HG03520 (cell line): ENCODE measurements around the gene RELL1.

ENCODE experiments used
- ATAC-seq: cut with Tn5 transposase; IDR thresholded peaks from one replicate; pipeline ENCODE4 v1.9.1; 2021; ENCODE audit warnings: mild to moderate bottlenecking, moderate library complexity; ENCODE audit not compliant: unreplicated experiment

The RELL1 gene

DNA sequence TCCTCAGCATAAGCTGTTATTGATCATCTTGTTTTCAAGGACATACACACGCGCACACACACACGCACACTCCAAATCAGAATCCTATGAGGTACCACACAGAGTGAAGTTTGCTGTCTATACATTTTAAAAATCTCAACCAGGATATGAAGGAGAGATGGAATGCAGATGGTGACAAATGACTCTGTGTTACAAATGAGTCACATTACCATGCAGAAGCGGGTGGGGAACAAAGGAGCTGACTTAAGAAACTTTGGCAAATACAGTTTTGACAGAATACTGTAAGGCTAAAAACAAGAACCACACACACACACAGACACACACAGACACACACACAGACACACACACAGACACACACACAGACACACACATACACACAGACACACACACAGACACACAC is 81.7 kb downstream of the RELL1 start:
- no peak for ATAC-seq

DNA sequence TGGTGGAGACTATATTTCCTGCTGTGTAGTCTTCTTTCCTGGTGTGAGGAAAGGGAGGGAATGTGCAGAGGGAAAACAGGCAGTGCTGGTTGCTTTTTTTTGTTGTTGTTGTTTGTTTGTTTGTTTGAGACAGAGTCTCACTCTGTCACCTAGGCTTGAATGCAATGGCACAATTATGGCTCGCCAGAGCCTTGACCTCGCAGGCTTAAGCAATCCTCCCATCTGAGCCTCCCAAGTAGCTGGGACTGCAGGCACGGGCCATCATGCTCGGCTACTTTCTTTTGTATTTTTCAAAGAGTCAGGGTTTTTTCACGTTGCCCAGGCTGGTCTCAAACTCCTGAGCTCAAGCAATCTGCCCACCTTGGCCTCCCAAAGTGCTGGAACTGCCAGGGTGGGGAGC is 82.5 kb downstream of the RELL1 start:
- no peak for ATAC-seq

GRCh38 chr4:37603070-37603468 is 83.1 kb downstream of the RELL1 start:
- ATAC-seq, result peak; percentile 64

DNA sequence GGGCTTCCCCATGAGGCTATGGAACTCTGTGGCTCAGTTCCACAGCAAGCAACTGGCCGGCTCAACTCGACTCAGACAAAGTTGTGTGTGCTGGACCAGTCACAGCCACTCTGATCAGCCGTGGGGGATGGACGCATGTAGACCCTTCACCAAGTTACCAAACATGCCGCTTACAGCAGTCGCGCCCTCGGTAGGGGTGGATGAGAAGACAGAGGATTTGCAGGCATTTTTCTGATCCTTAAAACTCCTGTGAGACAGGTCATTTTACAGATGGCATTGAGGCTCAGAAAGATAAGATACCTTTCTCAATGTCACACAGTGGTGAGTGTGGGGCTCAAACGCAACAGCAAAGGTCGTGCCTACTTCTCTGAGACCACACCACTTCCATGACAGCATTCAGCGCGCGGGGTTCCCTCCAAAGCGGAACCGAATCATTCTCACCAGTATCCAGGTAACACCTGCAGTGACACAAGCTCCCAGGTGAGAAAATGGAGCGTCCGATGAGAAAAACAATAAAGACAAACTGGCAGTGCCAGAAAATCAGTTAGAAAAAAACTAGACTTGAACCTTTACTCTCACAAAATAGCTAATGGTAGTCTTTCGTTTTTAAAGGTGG is 83.6 kb downstream of the RELL1 start:
- no peak for ATAC-seq

- ATAC-seq, result no peak
Measured at GRCh38 chr4:37601531-37601930, 84.6 kb downstream of the RELL1 start.

DNA sequence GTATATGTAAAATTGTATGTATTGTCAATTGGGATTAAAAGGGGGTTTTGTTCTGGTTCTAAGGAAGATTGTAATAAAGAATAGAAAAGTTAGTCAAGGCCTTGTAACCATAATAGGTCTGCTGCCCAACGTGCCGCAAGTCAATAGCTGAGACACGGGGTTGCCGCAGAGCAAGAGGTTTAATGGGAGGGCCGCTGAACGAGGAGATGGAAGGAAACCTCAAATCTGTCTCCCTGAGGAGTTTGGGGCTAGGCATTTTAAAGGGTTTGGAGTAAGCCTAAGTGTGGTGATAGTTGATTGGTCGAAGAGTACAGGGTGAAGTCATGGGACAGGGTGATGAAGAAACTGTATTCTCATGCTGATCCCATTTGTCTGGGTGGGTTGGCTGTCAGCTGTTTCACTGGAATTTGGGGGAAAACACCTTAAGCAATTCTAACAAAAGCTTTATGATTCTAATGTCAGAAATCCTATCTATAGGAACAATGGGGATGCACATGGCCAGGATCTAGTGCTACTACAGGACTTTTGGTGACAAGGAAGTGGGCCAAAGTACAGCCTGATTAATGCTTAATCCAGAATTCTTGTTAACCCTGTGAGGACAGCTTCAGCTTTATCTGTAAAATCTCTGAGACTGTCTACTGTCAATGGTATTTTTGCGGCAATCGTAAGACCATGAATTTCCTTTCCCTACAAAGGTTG is 86.9 kb downstream of the RELL1 start:
- ATAC-seq, result no peak

- ATAC-seq, result no peak
Measured at GRCh38 chr4:37597034-37597433, 89.1 kb downstream of the RELL1 start.

- ATAC-seq, result no peak
Measured at GRCh38 chr4:37595875-37596680, 90.1 kb downstream of the RELL1 start.

DNA sequence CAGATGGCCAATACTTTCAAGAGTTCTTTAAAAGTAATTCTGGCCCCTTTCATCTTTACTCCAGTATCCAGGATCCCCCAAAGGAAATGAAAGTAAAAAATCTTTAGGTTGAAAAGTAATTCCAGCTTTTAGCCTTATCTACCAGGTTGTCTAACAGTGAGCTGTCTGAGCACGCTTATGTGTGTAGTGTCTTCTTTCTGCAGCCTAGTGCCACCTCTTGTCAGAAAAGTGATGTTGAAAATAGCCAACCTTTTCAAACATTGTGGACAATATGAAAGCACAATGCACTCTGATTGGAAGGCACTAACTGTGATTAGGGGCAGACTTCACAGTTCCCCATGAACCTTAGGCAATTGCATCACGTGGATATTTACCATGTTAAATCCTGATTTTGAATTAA is 92.1 kb downstream of the RELL1 start:
- ATAC-seq, result no peak

- no peak for ATAC-seq
Measured at GRCh38 chr4:37591349-37591748, 94.8 kb downstream of the RELL1 start.

GRCh38 chr4:37590016-37590415 is 96.2 kb downstream of the RELL1 start:
- no peak for ATAC-seq

GRCh38 chr4:37588150-37588549 is 98.0 kb downstream of the RELL1 start:
- no peak for ATAC-seq

DNA sequence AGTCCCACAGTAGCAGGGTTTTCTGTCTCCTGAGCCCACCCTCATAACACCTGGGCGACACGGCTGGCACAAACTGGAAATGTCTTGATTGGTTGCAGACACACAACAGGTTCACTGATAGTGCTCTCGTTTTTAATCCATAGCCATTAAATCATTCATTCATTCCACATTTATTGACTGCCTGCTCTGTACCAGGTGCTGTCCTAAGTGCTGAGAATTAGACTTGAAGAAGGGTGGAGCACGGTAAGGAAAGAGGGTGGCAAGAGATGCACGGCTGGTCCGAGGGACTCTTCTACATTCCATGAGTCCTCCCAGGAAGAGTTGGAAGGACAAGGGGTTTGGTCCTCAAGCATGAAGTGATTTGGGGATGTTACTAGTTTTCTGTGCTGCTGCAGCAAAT is 100.0 kb downstream of the RELL1 start:
- no peak for ATAC-seq

DNA sequence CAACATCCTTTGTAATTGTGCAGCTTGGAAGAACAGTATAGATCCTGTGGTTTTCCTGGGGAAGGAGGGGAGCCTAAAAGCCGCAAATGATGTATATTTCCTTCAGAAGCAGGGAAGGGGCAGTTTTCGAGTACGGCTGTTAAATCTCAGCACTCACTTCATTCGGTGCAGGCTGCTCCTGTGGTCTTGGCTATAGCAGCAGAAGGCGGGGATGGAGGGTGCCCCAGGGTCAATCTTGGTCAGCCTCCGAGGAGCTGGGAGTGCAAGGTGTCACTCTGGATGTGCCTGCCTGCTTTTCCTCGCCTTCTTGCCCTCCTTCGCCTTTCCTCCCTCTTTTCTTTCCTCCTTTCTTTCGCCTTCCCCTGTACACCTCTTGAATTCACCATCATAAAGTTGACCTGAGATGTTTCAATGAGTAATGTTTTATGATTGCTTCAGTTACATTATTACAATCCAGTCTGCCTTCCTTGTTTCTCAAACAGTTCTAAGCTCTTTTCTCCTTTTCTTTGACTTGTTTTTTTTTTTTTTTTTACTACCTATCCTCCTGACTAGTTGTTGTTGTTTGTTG is 101.6 kb downstream of the RELL1 start:
- no peak for ATAC-seq

- ATAC-seq, result no peak
Measured at GRCh38 chr4:37584071-37584470, 102.1 kb downstream of the RELL1 start.

DNA sequence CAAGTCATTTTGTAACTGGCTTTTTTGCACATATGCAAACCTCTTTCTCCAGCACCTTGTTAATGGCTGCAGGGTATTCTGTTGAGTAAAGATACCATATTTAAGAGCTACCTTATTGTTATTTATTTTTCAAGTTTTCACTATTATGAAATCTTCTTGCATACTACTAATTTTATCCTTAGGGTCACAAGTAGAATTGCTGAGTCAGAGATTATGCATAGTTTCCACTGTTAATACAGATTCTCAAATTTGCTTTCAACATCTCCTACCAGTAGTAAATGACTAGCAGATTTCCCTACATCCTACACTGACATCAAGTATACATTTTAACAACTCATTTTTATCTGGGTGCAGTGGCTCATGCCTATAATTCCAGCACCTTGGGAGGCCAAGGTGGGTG is 112.6 kb downstream of the RELL1 start:
- no peak for ATAC-seq

DNA sequence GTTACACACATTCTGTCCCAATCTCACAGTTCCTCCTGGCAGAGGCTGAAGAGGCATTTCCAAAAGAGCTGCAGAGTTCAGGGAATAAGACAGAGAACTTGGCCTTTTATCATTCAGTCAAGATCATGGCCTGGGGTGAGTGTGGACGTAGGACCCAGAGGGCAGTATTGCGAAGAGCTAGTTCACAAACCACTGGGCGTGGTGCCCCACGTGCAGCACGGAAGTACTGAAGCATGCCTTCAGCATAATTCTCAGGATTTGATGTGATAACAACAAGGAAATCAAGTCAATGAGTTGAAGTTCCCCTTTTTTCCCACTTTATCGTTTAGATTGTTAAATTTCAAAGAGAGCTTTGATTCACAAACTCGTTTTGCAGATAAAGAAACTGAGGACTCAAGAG is 117.7 kb downstream of the RELL1 start:
- no peak for ATAC-seq

DNA sequence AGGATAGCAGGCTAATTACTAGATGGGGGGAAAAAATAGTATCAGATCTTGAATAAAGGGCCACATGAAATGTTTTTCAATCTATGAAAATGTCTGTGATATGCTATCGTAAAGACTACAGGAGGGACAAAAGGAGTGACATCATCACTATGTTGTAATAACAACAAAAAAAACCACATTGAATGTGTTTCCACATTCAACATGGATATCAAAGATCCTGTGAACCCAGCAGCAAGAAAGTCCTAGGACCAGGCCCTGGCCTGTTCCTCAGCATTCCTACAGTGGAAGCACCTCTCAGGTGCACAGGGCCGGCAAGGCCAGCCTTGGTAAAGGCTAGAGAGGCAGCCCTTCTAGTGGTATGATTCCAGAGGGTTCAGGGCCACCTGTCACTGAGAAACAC is 118.3 kb downstream of the RELL1 start:
- no peak for ATAC-seq

- no peak for ATAC-seq
Measured at GRCh38 chr4:37562592-37562991, 123.6 kb downstream of the RELL1 start.

DNA sequence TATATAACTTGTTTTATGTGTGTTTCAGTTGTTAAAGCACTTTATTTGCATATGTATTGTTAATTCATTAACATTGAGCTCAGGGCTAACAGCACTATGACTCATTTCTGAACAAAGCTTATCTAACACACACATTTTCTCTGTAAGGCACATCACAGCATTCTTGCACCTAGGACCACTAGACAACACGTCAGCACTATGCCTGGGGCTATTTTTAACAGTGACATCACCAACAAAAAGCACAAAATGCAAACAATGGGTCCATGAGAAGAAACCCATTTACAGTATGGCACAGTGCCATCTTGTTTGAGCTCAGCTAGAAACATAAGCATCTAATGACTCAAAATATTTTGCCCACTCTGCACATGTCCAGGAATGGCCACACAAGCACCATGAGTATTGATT is 124.4 kb downstream of the RELL1 start:
- ATAC-seq, result peak; percentile 91

GRCh38 chr4:37561196-37561802 is 124.9 kb downstream of the RELL1 start:
- no peak for ATAC-seq
